Rectal smooth muscle tissue (tissue), 1 donor: ENCODE measurements around the gene TBX10.
A peak's percentile ranks its signal among the peaks of the same experiment; 100 is the strongest.
"Not testable (repeated sequence)": the region's sequence is repeated elsewhere in the genome, so short reads cannot be mapped to it uniquely, and the experiment has no call there.

ENCODE experiments used
- H3K27ac ChIP-seq: one replicate; pipeline ENCODE4 v1.7.0; 2013; ENCODE audit warnings: low read depth, low read length, inconsistent platforms
- H3K27me3 ChIP-seq: one replicate; pipeline ENCODE4 v1.7.0; 2013; ENCODE audit warnings: low read length; ENCODE audit not compliant: control insufficient read depth, insufficient read depth
- H3K36me3 ChIP-seq: one replicate; pipeline ENCODE4 v1.7.0; 2013; ENCODE audit warnings: low read length; ENCODE audit not compliant: control insufficient read depth, insufficient read depth
- H3K4me1 ChIP-seq: one replicate; pipeline ENCODE4 v1.7.0; 2013; ENCODE audit warnings: low read length; ENCODE audit not compliant: control insufficient read depth, insufficient read depth
- H3K4me3 ChIP-seq: one replicate; pipeline ENCODE4 v1.7.0; 2013; ENCODE audit warnings: low read length
- H3K9ac ChIP-seq: one replicate; pipeline ENCODE4 v1.7.0; 2013; ENCODE audit warnings: low read length

Gene TBX10

DNA sequence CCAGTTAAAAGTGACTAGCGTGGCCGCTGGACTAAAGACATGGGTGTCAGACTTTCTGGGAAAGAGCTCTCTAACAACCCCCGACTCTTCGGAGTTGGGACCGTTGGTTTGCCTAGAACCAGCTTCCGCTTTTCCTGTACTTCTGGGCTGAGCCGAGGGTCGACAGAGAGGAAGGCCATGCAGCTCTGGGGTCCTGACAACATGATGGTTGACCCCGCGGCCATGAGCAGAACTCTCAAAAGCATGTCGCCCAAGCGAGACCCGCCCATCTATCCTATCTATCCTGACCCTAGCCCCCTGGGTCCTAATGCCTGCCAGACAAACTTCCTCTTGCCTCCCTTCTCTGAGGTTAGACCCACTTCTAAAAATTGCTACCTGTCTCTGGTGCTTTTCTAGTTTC lies 18.9 kb downstream of the TBX10 start:
- H3K9ac ChIP-seq, H3K36me3 ChIP-seq, H3K27me3 ChIP-seq, H3K27ac ChIP-seq, H3K4me1 ChIP-seq, H3K4me3 ChIP-seq: not testable (repeated sequence)

- H3K4me3 ChIP-seq, H3K9ac ChIP-seq, H3K27me3 ChIP-seq, H3K36me3 ChIP-seq, H3K4me1 ChIP-seq, H3K27ac ChIP-seq: not testable (repeated sequence)
Measured at GRCh38 chr11:67619683-67620618, 19.6 kb downstream of the TBX10 start.

GRCh38 chr11:67618901-67619659 lies 20.5 kb downstream of the TBX10 start:
- H3K4me3 ChIP-seq, H3K27ac ChIP-seq, H3K36me3 ChIP-seq, H3K4me1 ChIP-seq, H3K27me3 ChIP-seq, H3K9ac ChIP-seq: not testable (repeated sequence)

DNA sequence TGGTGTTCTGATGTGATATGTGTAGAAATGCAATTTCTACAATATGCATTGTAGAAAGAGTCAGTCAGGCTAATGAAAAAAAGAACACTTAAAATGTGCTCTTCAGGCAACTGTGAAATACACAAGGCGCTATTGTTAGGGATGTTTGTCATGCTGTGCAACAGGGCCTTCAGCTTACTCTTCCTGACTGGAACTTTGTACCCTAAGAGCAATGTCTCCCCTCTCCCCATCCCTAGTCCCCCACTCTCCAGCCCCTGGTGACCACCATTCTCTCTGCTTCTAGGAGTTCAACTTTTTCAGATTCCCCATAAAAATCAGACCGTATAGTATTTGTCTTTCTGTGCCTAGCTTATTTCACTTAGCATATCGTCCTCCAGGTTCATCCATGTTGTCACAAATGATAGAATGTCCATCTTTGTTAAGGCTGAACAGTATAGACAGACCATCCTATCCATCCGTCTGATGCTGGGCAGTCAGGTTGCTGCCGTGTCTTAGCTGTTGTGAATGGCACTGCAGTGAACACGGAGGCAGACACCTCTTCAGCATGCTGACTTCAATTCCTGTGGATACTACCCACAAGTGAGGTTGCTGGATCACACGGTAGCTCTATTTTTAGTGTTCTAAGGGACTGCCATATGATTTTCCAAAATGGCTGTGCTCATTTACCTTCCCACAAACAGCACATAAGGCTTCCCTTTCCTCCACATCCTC lies 22.2 kb downstream of the TBX10 start:
- H3K27me3 ChIP-seq = peaks cover 3% of the 10 kb centered on the region
- H3K9ac ChIP-seq = no peak overlapping the region
- H3K36me3 ChIP-seq = no peaks in the 10 kb centered on the region
- no peak overlapping the region for H3K4me3 ChIP-seq
- no peak overlapping the region for H3K27ac ChIP-seq
- no peaks in the 10 kb centered on the region for H3K4me1 ChIP-seq

GRCh38 chr11:67616431-67617242 lies 22.9 kb downstream of the TBX10 start:
- peaks cover 3% of the 10 kb centered on the region for H3K27me3 ChIP-seq
- no peak overlapping the region for H3K4me3 ChIP-seq
- no peak overlapping the region for H3K9ac ChIP-seq
- H3K27ac ChIP-seq = no peak overlapping the region
- H3K36me3 ChIP-seq = peaks cover 6% of the 10 kb centered on the region
- H3K4me1 ChIP-seq = no peaks in the 10 kb centered on the region

DNA sequence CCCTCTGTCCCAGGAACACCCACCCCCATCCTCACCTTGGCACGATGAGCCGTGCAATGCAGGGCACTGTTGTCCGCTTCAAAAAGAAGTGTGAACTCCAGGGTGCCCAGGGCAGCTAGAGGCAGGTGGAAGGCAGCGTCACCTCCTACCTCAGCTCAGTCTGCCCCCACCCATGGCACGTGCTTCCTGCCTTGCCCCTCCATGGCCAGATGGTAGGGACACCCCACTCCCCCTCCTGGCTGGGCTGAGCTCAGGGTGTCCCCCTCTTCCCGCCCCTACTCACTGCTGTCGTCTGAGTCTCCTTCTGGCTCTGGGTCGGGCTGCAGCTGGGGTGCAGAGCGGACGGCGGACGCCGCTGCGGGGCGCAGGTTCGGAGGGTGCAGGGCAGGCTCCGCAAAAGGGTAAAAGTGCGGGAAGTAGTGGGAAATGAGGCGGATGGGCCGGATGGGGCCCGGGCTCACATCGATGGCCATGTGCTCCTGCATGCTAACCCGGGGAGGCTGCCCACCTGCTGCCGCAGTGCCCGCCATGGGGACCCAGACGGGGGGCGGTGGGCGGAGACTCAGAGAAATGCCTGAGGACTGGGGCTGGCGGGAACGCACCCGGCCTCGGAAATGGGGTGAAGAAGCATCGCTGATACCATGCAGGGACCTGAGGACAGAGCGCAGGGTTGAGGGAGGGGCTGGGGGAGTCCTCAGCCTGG lies 23.7 kb downstream of the TBX10 start:
- Histone ChIP-seq H3K27me3 (peaks cover 3% of the 10 kb centered on the region), H3K27ac (no peak overlapping the region), H3K4me3 (no peak overlapping the region), H3K9ac (no peak overlapping the region), H3K4me1 (no peaks in the 10 kb centered on the region), H3K36me3 (peaks cover 9% of the 10 kb centered on the region)

- no peak overlapping the region for H3K9ac ChIP-seq
- H3K27ac ChIP-seq = no peak overlapping the region
- H3K4me3 ChIP-seq = peak overlapping the region; percentile 69
Measured at GRCh38 chr11:67614730-67615714, 24.5 kb downstream of the TBX10 start.

GRCh38 chr11:67613960-67614715 lies 25.4 kb downstream of the TBX10 start:
- peaks cover 3% of the 10 kb centered on the region for H3K27me3 ChIP-seq
- no peaks in the 10 kb centered on the region for H3K4me1 ChIP-seq
- H3K27ac ChIP-seq = no peak overlapping the region
- peak overlapping the region; percentile 19 for H3K9ac ChIP-seq
- H3K36me3 ChIP-seq = peaks cover 21% of the 10 kb centered on the region
- peak overlapping the region; percentile 69 for H3K4me3 ChIP-seq

More at GRCh38 chr11:67614730-67615714, 24.5 kb downstream of the TBX10 start:
- Histone ChIP-seq H3K27me3 (peaks cover 3% of the 10 kb centered on the region), H3K36me3 (peaks cover 17% of the 10 kb centered on the region), H3K4me1 (no peaks in the 10 kb centered on the region)

- H3K36me3 ChIP-seq = peaks cover 27% of the 10 kb centered on the region
- peak overlapping the region; percentile 69 for H3K4me3 ChIP-seq
Measured at GRCh38 chr11:67613313-67613959, 26.1 kb downstream of the TBX10 start.

DNA sequence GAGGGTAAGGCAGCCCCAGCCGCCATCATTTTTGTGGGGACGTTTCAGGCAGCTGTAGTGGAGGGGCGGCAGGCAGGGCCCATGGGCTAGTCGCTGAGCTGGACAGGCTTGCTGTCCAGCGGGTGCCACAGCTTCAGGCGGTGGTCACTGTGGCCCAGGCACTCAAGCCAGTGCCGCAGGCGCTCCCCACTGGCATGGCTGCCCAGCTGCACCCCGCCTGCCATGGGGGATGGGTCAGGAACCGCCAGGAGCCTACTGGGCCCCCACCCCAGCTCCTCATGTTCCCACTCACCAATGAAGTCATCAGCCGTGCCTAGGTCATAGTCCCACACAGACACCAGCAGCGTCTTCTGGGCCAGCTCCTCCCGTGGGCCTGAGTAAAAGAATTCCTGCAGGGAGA lies 26.8 kb downstream of the TBX10 start:
- Histone ChIP-seq H3K27ac (no peak overlapping the region), H3K27me3 (peaks cover 3% of the 10 kb centered on the region), H3K9ac (no peak overlapping the region), H3K4me1 (no peaks in the 10 kb centered on the region), H3K36me3 (peaks cover 27% of the 10 kb centered on the region), H3K4me3 (no peak overlapping the region)

More at GRCh38 chr11:67613313-67613959, 26.1 kb downstream of the TBX10 start:
- Histone ChIP-seq H3K27me3 (peaks cover 3% of the 10 kb centered on the region), H3K9ac (peak overlapping the region; percentile 19), H3K27ac (no peak overlapping the region), H3K4me1 (no peaks in the 10 kb centered on the region)
